ENCODE data around the gene CHMP1A. TPM values are rescaled to one million over a fixed set of nuclear protein-coding genes. Genes with fewer than 3 reads are reported as not detected.

CHMP1A gene
- total RNA-seq, 5 donors from 2014 or later (not counting 1 experiment from before 2014, with no cell fraction given), result 73.1 to 97.4 (median 90.4) TPM

DNA sequence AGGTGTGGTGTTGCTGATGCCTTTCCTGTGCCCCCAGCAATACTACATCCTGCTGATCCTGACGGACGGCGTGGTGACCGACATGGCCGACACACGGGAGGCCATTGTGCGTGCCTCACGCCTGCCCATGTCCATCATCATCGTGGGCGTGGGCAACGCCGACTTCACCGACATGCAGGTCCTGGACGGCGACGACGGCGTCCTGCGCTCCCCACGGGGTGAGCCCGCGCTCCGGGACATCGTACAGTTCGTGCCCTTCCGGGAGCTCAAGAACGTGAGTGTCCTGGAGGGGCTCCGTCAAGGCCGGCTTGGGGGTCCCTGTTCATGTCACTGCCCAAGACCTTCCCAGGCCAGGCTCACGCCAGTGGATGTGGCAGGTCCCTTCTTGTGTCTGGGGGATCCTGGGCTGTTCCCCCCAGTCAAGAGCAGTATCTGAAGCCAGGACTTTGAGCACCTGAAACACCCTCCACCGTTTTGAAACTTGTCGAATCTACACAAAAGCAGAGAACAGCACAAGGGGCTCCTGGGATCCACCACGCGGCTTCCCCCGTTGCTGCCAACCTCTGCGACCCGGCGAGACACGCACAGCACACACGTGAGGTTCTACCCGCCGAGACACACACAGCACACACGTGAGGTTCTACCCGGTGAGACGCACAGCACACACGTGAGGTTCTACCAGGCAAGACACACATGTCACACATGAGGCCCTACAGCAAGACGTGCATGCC is 62.0 kb downstream of the CHMP1A start:
- Histone ChIP-seq H3K27ac (ENCODE audit: low read length) (no peak overlapping the region), H3K4me3 (ENCODE audit: control insufficient read depth in 1 of 2, extremely low read depth in 1 of 2, low read length in 1 of 2) (no peak overlapping the region), H3K36me3 (ENCODE audit: control insufficient read depth in 2 of 2, extremely low read depth in 1 of 2, insufficient read depth in 1 of 2, low read length in 1 of 2) (no peaks in the 10 kb centered on the region), H3K27me3 (replicated peaks in 1 of 2; ENCODE audit: control insufficient read depth in 2 of 2, extremely low read depth in 1 of 2, insufficient read depth in 2 of 2, low read length in 1 of 2) (no peaks in the 10 kb centered on the region), H3K4me1 (ENCODE audit: control insufficient read depth in 1 of 2, extremely low read depth in 1 of 2, insufficient read depth in 2 of 2, low read length in 2 of 2) (peaks cover 8 to 34% of the 10 kb centered on the region in 2 experiments), H3K9me3 (no peaks in the 10 kb centered on the region)
- no peak overlapping the region for H3K4me3 Mint-ChIP-seq
- ATAC-seq (replicated peaks in 1 of 4), result no peak
- peaks cover 13 to 27% (median 18%) of the 10 kb centered on the region in 3 donors for H3K4me1 Mint-ChIP-seq
- CTCF ChIA-PET, result no interaction called here
- POLR2A ChIA-PET, result no interaction called here
- no peaks in the 10 kb centered on the region for H3K27me3 Mint-ChIP-seq
- no peak overlapping the region for H3K27ac Mint-ChIP-seq
- 96% methylated on average over 47 of the region's 47 CpGs for WGBS (ENCODE audit: insufficient coverage)
- no peaks in the 10 kb centered on the region for H3K36me3 Mint-ChIP-seq
- no peaks in the 10 kb centered on the region for H3K9me3 Mint-ChIP-seq
- DNase-seq, result no peak

Other genes starting within 250 kb of the CHMP1A start
- gene ANKRD11, start 167.1 kb downstream of the CHMP1A start, total RNA-seq, result 100 to 1,000 TPM; 257 to 294 (median 271) TPM
- 100 to 1,000 TPM; 161 to 203 (median 184) TPM for gene SPG7, start 149.3 kb downstream of the CHMP1A start, total RNA-seq
- gene RPL13, start 97.0 kb downstream of the CHMP1A start, total RNA-seq, result 1,000 to 10,000 TPM; 4,444 to 6,530 (median 5,942) TPM
- gene CPNE7, start 82.0 kb downstream of the CHMP1A start, total RNA-seq, result 1 to 10 TPM; 1.9 to 8.7 (median 5.1) TPM
- gene DPEP1, start 44.1 kb downstream of the CHMP1A start, total RNA-seq, result under 1 TPM in 1 of 5 donors, not detected in 4; 0.18 TPM
- 10 to 100 TPM in 2 of 5 donors, 1 to 10 TPM in 3; 5.0 to 11.1 (median 8.1) TPM for gene SPATA33, start 128 bp upstream of the CHMP1A start, total RNA-seq
- 100 to 1,000 TPM; 108 to 163 (median 138) TPM for gene CDK10, start 29.0 kb upstream of the CHMP1A start, total RNA-seq
- 10 to 100 TPM; 14.4 to 24.9 (median 15.9) TPM for gene SPATA2L, start 44.0 kb upstream of the CHMP1A start, total RNA-seq
- 10 to 100 TPM; 15.5 to 28.8 (median 24.5) TPM for gene VPS9D1, start 63.2 kb upstream of the CHMP1A start, total RNA-seq
- 100 to 1,000 TPM; 131 to 203 (median 195) TPM for gene ZNF276, start 63.8 kb upstream of the CHMP1A start, total RNA-seq
- gene FANCA, start 158.9 kb upstream of the CHMP1A start, total RNA-seq, result 1 to 10 TPM; 7.1 to 8.3 (median 7.8) TPM
- gene SPIRE2, start 170.8 kb upstream of the CHMP1A start, total RNA-seq, result 1 to 10 TPM in 1 of 5 donors, under 1 TPM in 3, not detected in 1; 0.23 to 1.1 (median 0.56) TPM
- gene TCF25, start 215.9 kb upstream of the CHMP1A start, total RNA-seq, result 100 to 1,000 TPM; 289 to 400 (median 322) TPM